B cell (primary cell): ENCODE results near the gene LRIT2. TPM values are rescaled to one million over a fixed set of nuclear protein-coding genes. Genes with fewer than 3 reads are reported as not detected.

ENCODE experiments used
- ATAC-seq: fragments of 200-7000 bp; cut with Tn5 transposase; one replicate; pipeline ENCODE4 v1.10.0; 2021; ENCODE audit warnings: low read depth, mild to moderate bottlenecking, moderate number of reproducible peaks, moderate library complexity
- CTCF ChIA-PET: fragments of 350-600 bp; sonication (Branson Sonifier 250); formaldehyde crosslinking; loops from one replicate; lab custom pipeline; 2021; ENCODE audit warnings: antibody characterized with exemption, inconsistent platforms; lab: Charles Lee
- POLR2A ChIA-PET: fragments of 350-600 bp; sonication (Branson Sonifier 250); formaldehyde crosslinking; loops from one replicate; lab custom pipeline; 2021; ENCODE audit warnings: antibody characterized with exemption; lab: Charles Lee
- DNase-seq: peaks from one replicate; pipeline ENCODE4 v3.0.0; 2013
- H2AFZ ChIP-seq: 2 replicates; pipeline ENCODE4 v1.6.1; 2012; ENCODE audit warnings: mild to moderate bottlenecking, low read depth, low read length; ENCODE audit not compliant: insufficient read depth, poor library complexity, severe bottlenecking
- H3K27ac ChIP-seq, 2 donors: 1 replicate in 1 of 2; 2 replicates in 1 of 2; pipeline ENCODE4 v1.5.1; 2012 to 2013; ENCODE audit warnings: low read length in 2 of 2, mild to moderate bottlenecking in 2 of 2, moderate library complexity in 1 of 2
- H3K27me3 ChIP-seq, 4 experiments: fragments of 200-600 bp in 1 of 4; sonication (generic) in 1 of 4; replicated peaks in 1 of 4; 1 replicate in 2 of 4; 2 replicates in 2 of 4; pipeline versions ENCODE4 v1.6.1 to v1.7.0; 2013 to 2016; ENCODE audit warnings: low read length in 3 of 4, mild to moderate bottlenecking in 2 of 4, mixed read lengths in 1 of 4, moderate library complexity in 1 of 4; ENCODE audit not compliant: insufficient read depth in 4 of 4, control insufficient read depth in 3 of 4; ENCODE audit errors: control extremely low read depth in 1 of 4
- H3K36me3 ChIP-seq, 2 experiments: replicated peaks in 1 of 2; 1 replicate in 1 of 2; 2 replicates in 1 of 2; pipeline versions ENCODE4 v1.6.1 to v1.7.1; 2013; ENCODE audit warnings: low read length in 1 of 2; ENCODE audit not compliant: insufficient read depth in 2 of 2, control insufficient read depth in 1 of 2; ENCODE audit errors: control extremely low read depth in 1 of 2, extremely low read depth in 1 of 2
- H3K4me1 ChIP-seq, 2 donors: fragments of 200-600 bp in 1 of 2; sonication (generic) in 1 of 2; 1 replicate in 1 of 2; 2 replicates in 1 of 2; pipeline versions ENCODE4 v1.5.1 to v1.6.1; 2013 to 2017; ENCODE audit warnings: low read length in 2 of 2; ENCODE audit not compliant: control insufficient read depth in 2 of 2, insufficient read depth in 2 of 2
- H3K4me2 ChIP-seq: replicated peaks from 2 replicates; pipeline ENCODE3; 2012; ENCODE audit warnings: mild to moderate bottlenecking, low read depth, low read length; ENCODE audit not compliant: poor library complexity, severe bottlenecking
- H3K4me3 ChIP-seq, 5 experiments: fragments of 200-600 bp in 1 of 5; sonication (generic) in 1 of 5; 1 replicate in 3 of 5; 2 replicates in 2 of 5; pipeline versions ENCODE4 v1.5.1 to v1.7.0; 2011 to 2016; ENCODE audit warnings: low read length in 4 of 5, mild to moderate bottlenecking in 4 of 5, low read depth in 2 of 5, control low read depth in 1 of 5, moderate library complexity in 1 of 5; ENCODE audit not compliant: insufficient read depth in 1 of 5; ENCODE audit errors: control extremely low read depth in 1 of 5, extremely low read depth in 1 of 5
- H3K79me2 ChIP-seq: fragments of 200-600 bp; sonication (generic); one replicate; pipeline ENCODE4 v1.6.0; 2016; ENCODE audit warnings: low read length; ENCODE audit not compliant: control insufficient read depth, insufficient read depth
- H3K9ac ChIP-seq: fragments of 200-600 bp; sonication (generic); 2 replicates; pipeline ENCODE4 v1.6.1; 2017; ENCODE audit warnings: mild to moderate bottlenecking, low read length, moderate library complexity
- H3K9me3 ChIP-seq, 3 donors: one replicate each; pipeline versions ENCODE4 v1.6.1 to v1.7.1; 2013; ENCODE audit warnings: low read length in 2 of 3; ENCODE audit not compliant: control insufficient read depth in 2 of 3, insufficient read depth in 1 of 3; ENCODE audit errors: control extremely low read depth in 1 of 3
- H4K20me1 ChIP-seq: 2 replicates; pipeline ENCODE4 v1.6.0; 2012; ENCODE audit warnings: mild to moderate bottlenecking, low read length; ENCODE audit not compliant: insufficient read depth, control insufficient read depth, poor library complexity, severe bottlenecking
- H3K27ac Mint-ChIP-seq: one replicate; pipeline ENCODE4 v1.8.0; 2021; ENCODE audit warnings: mixed read lengths
- H3K27me3 Mint-ChIP-seq: one replicate; pipeline ENCODE4 v1.8.0; 2021; ENCODE audit warnings: mixed read lengths
- H3K4me1 Mint-ChIP-seq: one replicate; pipeline ENCODE4 v1.8.0; 2021; ENCODE audit warnings: mixed read lengths
- H3K4me3 Mint-ChIP-seq: one replicate; pipeline ENCODE4 v1.8.0; 2021; ENCODE audit warnings: mixed read lengths
- H3K9me3 Mint-ChIP-seq: one replicate; pipeline ENCODE4 v1.8.0; 2022; ENCODE audit warnings: mixed read lengths; ENCODE audit not compliant: insufficient read depth
- CTCF ChIP-seq: fragments of 200-600 bp; IDR thresholded peaks from one replicate; pipeline ENCODE4 v1.8.0; 2022; ENCODE audit warnings: antibody characterized with exemption, mild to moderate bottlenecking
- EZH2 ChIP-seq: IDR thresholded peaks from 2 replicates; pipeline ENCODE4 v1.6.1; 2012; ENCODE audit warnings: borderline replicate concordance, low read depth, mild to moderate bottlenecking, moderate library complexity, low read length; ENCODE audit not compliant: insufficient read depth, poor library complexity, severe bottlenecking
- WGBS: methylation state at CpG from one replicate; pipeline ENCODE4 v1.1.5; 2013; ENCODE audit warnings: missing lambda C conversion rate; ENCODE audit not compliant: insufficient coverage; 5-methylcytosine and 5-hydroxymethylcytosine counted together
- intact Hi-C: fragments of 100-400 bp; cut with micrococcal nuclease; formaldehyde crosslinking; loops from one replicate; pipeline ENCODE4 v1.10.0; 2022
- polyA plus RNA-seq: library from polyadenylated mRNA; depleted of rRNA; stranded (reverse); fragments of >200 nt; gene quantifications from 2 replicates; pipeline ENCODE4 v1.2.3, GENCODE V29; 2012
- total RNA-seq, 2 donors: library from RNA; stranded (reverse); fragments of 120-200 nt in 1 of 2; gene quantifications; 1 replicate in 1 of 2; 2 replicates in 1 of 2; pipeline versions ENCODE4 v1.2.3 to v1.2.4, GENCODE V29; 2013 to 2022

The LRIT2 gene
- total and polyA plus RNA-seq, 2 donors (not counting 1 experiment from before 2014, with no cell fraction given): not detected

- WGBS: 47% methylated on average over 12 of the region's 12 CpGs
- Histone ChIP-seq H4K20me1 (no peaks in the 10 kb centered on the region), H2AFZ (peak overlapping the region; percentile 22), H3K4me1 (no peaks in the 10 kb centered on the region), H3K4me2 (peak overlapping the region; percentile 28), H3K79me2 (no peaks in the 10 kb centered on the region), H3K36me3 (no peaks in the 10 kb centered on the region), H3K27ac (no peak overlapping the region), H3K27me3 (no peaks in the 10 kb centered on the region), H3K9me3 (peaks cover 0 to 3% (median 0%) of the 10 kb centered on the region in 3 donors), H3K4me3 (no peak overlapping the region), H3K9ac (no peak overlapping the region)
- Mint-ChIP-seq H3K4me1 (no peaks in the 10 kb centered on the region), H3K27me3 (peaks cover 7% of the 10 kb centered on the region), H3K27ac (no peak overlapping the region), H3K4me3 (peak overlapping the region; percentile 37), H3K9me3 (no peaks in the 10 kb centered on the region)
- TF ChIP-seq EZH2: no peak
- peak; percentile 54 for TF ChIP-seq CTCF
- ATAC-seq (peak; percentile 43), DNase-seq (peak; percentile 37)
- CTCF ChIA-PET: interaction anchor here (1.7 to 2.5 kb wide), 2 partner anchors 9 to 66 kb away, joined by 6 to 25 read pairs; no protein-coding TSS in a partner anchor
- POLR2A ChIA-PET: interaction anchor here (0.6 kb wide), 1 partner anchor 35 kb away, joined by 3 read pairs; no protein-coding TSS in a partner anchor
- intact Hi-C loops: no loop called here
Measured at GRCh38 chr10:84214612-84215235, 10.6 kb downstream of the LRIT2 start.

DNA sequence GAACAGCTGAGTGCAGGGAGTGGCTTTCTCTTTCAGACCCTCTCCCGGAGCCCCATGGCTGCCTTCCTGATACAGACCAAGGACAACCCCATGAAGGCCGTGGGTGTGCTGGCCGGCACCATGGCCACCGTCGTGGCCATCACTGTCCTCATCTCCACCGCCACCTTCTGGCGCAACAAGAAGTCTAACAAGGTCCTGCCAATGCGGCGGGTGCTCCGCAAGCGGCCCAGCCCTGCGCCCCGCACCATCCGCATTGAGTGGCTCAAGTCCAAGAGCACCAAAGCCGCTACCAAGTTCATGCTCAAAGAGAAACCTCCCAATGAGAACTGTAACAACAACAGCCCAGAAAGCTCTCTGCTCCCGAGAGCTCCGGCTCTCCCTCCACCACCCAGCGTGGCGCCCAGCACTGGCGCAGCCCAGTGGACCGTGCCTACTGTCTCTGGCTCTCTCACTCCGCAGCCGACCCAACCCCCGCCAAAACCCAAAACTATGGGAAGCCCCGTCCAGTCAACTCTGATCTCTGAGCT is 11.2 kb downstream of the LRIT2 start:
- Histone ChIP-seq H3K4me3 (no peak overlapping the region), H4K20me1 (no peaks in the 10 kb centered on the region), H3K9ac (no peak overlapping the region), H3K27me3 (no peaks in the 10 kb centered on the region), H3K27ac (no peak overlapping the region), H3K4me2 (peak overlapping the region; percentile 28), H3K4me1 (no peaks in the 10 kb centered on the region), H3K79me2 (no peaks in the 10 kb centered on the region), H2AFZ (peak overlapping the region; percentile 22), H3K9me3 (peaks cover 0 to under 1% (median 0%) of the 10 kb centered on the region in 3 donors), H3K36me3 (no peaks in the 10 kb centered on the region)
- H3K9me3 Mint-ChIP-seq: no peaks in the 10 kb centered on the region
- DNase-seq: no peak
- H3K27me3 Mint-ChIP-seq: peaks cover 7% of the 10 kb centered on the region
- intact Hi-C loops: no loop called here
- peak overlapping the region; percentile 37 for H3K4me3 Mint-ChIP-seq
- CTCF ChIA-PET: interaction anchor here (1.7 to 2.5 kb wide), 2 partner anchors 9 to 66 kb away, joined by 6 to 25 read pairs; no protein-coding TSS in a partner anchor
- 74% methylated on average over 25 of the region's 25 CpGs for WGBS
- TF ChIP-seq EZH2 (no peak), CTCF (no peak)
- POLR2A ChIA-PET: interaction anchor here (0.6 kb wide), 1 partner anchor 36 kb away, joined by 3 read pairs; no protein-coding TSS in a partner anchor
- no peak for ATAC-seq
- H3K27ac Mint-ChIP-seq: no peak overlapping the region
- H3K4me1 Mint-ChIP-seq: no peaks in the 10 kb centered on the region
